SK-N-MC (cell line): ENCODE data around the gene PRKN.

ENCODE experiments used
- EZH2 ChIP-seq: fragments of 200-600 bp; sonication (generic); IDR thresholded peaks from one replicate; pipeline ENCODE4 v1.6.1; 2017; ENCODE audit warnings: antibody characterized with exemption
- POLR2AphosphoS5 ChIP-seq: IDR thresholded peaks from 2 replicates; pipeline ENCODE4 v1.6.1; 2012; ENCODE audit warnings: mild to moderate bottlenecking, low read depth, low read length, borderline replicate concordance

DNA sequence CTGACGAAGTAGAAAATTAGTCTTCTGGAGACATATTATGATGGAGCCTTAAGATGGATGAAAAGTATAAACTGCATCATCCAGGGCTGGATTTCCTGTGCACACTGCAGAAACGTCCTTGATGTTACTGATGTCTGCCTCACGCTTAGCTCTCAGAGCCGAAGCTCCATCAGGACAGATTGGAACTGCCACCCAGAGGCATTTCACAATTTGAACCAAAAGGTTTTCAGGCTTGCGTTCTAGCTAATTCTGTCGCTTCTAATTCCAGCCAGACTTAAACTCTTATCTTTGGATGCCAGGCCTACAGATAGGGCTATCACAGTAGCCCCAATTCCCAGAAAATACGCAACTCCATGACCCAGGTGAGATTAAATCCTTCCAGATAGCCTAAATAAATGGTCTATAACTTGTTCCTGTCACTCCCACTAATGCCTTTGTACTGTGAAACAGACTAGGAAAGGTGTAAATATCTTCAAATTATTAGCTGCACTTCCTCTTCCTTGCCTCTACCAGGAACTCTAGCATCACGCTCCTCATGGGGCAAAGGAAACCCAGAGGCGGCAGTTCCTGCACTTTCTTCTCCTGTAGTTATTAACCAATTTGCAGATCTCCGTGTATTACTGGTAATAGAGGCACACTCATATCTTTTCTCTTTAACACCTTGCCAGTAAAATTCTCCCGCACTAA, 634.6 kb downstream of the PRKN start:
- TF ChIP-seq POLR2AphosphoS5, result no peak
- no peak for TF ChIP-seq EZH2
